ENCODE results near the gene MPPE1. TPM values are rescaled to one million over a fixed set of nuclear protein-coding genes. Genes with fewer than 3 reads are reported as not detected.
"Not testable (repeated sequence)": the region's sequence is repeated elsewhere in the genome, so short reads cannot be mapped to it uniquely, and the experiment has no call there.

The MPPE1 gene
- total and polyA plus RNA-seq, 9 donors, result 19.9 to 38.0 (median 25.5) TPM

DNA sequence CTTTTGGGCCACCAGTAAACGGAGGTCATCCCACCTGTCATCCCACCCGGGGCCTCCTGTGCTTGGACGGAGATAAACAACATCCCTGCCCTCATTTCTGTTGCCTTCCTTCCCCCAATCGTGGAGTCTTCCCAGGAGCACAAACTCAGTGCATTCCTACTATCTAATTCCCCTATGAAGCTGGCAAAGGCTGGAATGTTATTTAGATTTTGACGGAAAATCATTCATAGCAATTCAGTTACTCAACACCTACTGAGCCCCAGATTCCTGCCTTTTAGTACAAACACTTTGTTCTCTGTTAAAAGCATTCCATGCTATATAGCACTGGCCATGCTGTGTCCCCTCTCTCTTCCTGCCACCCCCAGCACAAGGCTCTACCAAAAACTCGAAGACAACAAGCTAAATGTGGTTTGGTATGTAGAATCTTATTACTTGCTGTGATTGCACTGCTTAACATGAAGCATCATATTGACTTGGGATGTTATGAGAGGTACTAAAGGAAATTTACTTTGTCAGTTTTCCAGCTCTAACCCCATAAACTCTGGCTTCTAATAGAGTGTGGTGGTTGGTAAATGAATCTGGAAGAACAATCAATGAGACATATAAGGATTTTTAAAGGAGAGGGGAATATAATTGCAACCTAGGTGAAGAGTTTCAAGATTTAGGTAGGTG is 40.9 kb upstream of the MPPE1 start:
- Histone ChIP-seq H3K4me1 (ENCODE audit: insufficient read depth) (no peaks in the 10 kb centered on the region), H3K9me3 (no peaks in the 10 kb centered on the region), H3K36me3 (no peaks in the 10 kb centered on the region), H3K27ac (no peak overlapping the region), H3K4me3 (no peak overlapping the region), H3K27me3 (no peaks in the 10 kb centered on the region)
- WGBS, 3 donors, result 34 to 50% (median 38%) methylated on average over 6 of the region's 6 CpGs
- intact Hi-C loops (cut with DNase I), result loop anchor here in 3 of 4 donors (5.0 to 10.0 kb wide), 2 partner anchors 33 to 86 kb away; partner anchors contain the start of gene IMPA2 (in 2 of the 3)
- TF ChIP-seq POLR2A (IDR thresholded peaks at IDR 0.05) (no peak), EP300 (IDR thresholded peaks at IDR 0.05) (no peak)
- TF ChIP-seq, protein P1, sequence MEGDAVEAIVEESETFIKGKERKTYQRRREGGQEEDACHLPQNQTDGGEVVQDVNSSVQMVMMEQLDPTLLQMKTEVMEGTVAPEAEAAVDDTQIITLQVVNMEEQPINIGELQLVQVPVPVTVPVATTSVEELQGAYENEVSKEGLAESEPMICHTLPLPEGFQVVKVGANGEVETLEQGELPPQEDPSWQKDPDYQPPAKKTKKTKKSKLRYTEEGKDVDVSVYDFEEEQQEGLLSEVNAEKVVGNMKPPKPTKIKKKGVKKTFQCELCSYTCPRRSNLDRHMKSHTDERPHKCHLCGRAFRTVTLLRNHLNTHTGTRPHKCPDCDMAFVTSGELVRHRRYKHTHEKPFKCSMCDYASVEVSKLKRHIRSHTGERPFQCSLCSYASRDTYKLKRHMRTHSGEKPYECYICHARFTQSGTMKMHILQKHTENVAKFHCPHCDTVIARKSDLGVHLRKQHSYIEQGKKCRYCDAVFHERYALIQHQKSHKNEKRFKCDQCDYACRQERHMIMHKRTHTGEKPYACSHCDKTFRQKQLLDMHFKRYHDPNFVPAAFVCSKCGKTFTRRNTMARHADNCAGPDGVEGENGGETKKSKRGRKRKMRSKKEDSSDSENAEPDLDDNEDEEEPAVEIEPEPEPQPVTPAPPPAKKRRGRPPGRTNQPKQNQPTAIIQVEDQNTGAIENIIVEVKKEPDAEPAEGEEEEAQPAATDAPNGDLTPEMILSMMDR (IDR thresholded peaks at IDR 0.05), result no peak
- DNase-seq, result no peak

DNA sequence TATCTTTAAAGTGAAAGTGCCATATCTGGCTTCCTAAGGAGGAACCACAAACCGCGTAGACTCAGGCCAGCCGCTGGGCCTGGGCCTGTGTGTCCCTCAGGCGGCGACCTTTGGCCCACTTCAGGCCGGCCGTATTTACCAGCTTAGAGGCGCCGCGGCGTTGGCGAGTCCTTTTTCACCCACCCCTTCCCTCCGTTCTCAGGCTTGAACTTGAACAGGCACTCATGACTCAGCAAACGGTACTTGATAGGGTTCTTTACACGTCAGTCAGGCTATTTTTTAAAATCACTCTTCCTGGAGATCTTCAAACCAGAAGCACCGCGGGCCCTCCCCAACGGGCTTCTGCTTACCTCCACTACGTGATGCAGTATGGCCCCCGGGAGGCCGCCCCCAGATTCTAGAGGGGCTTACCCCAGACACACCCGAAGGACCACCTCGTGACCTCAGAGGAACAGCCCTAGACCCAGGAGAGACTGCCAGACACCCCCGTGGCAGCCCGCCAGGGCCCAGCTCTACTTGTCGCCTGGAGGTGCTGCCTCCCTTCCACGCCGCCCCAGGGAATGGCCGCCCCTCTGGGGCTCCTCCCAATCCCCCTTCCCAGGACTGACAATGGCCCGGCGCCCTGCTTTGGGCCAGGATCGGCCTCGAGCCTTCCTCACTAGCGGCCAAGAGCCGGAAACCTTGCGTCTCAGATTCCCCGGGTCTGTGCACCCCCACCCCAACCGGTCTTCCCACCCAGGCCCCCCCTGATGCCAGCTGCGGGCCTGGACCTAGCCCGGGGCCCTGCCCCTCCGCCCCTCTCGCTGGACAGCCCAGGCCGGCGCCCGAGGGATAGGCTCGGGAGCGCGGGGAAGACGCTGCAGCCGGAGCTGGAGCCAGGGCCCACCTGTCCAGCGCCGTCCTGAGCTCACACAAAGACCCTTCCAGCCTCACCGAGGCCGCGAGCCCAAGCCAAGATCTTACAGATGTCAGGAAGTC is 39.4 kb upstream of the MPPE1 start:
- H3K4me1 ChIP-seq (ENCODE audit: insufficient read depth), result no peaks in the 10 kb centered on the region
- TF ChIP-seq, protein P1 (IDR thresholded peaks at IDR 0.05), result no peak
- TF ChIP-seq EP300 (IDR thresholded peaks at IDR 0.05), result peak; percentile 9
- TF ChIP-seq POLR2A (IDR thresholded peaks at IDR 0.05), result peak; percentile 72
- H3K27ac ChIP-seq, result peak overlapping the region; percentile 91 to 95
- peak overlapping the region; percentile 48 for H3K4me3 ChIP-seq
- 12 to 17% (median 15%) methylated on average over 43 to 55 of the region's 55 CpGs for WGBS, 3 donors
- intact Hi-C loops (cut with DNase I), result loop anchor here (2.0 to 10.0 kb wide), 3 partner anchors 33 to 87 kb away; partner anchors contain the start of gene IMPA2 (in 3 of the 4)
- H3K36me3 ChIP-seq, result no peaks in the 10 kb centered on the region
- peak; percentile 88 to 95 (median 92) for DNase-seq
- H3K27me3 ChIP-seq, result no peaks in the 10 kb centered on the region
- no peaks in the 10 kb centered on the region for H3K9me3 ChIP-seq

DNA sequence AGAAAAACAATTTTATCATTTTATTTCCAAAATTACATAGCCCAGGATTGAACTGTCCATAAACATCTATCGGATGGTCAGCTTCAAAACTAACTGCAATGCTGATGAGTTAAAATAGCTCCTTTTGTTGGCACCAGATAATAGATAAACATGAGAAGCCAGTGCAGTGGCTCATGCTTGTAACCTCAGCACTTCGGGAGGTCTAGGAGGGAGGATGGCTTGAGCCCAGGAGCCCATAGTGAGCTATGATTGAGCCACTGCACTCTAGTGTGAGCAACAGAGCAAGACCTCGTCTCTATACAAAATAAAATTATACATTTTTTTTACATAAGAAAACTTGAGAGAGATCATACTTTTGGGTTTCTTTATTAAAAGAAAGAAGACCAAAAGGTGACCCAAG is 38.6 kb upstream of the MPPE1 start:
- Histone ChIP-seq H3K36me3 (no peaks in the 10 kb centered on the region), H3K27me3 (no peaks in the 10 kb centered on the region), H3K9me3 (no peaks in the 10 kb centered on the region), H3K4me1 (ENCODE audit: insufficient read depth) (no peaks in the 10 kb centered on the region), H3K27ac (peak overlapping the region in 1 of 2 donors; percentile 91), H3K4me3 (peak overlapping the region; percentile 48)
- TF ChIP-seq, protein P1 (IDR thresholded peaks at IDR 0.05), result no peak
- TF ChIP-seq POLR2A (IDR thresholded peaks at IDR 0.05) (no peak), EP300 (IDR thresholded peaks at IDR 0.05) (no peak)
- WGBS, 3 donors, result 12 to 13% (median 12%) methylated on average over 3 of the region's 3 CpGs
- DNase-seq, result peak in 2 of 5 donors; percentile 35 to 39
- intact Hi-C loops (cut with DNase I), result loop anchor here (2.0 to 10.0 kb wide), 3 partner anchors 34 to 88 kb away; partner anchors contain the start of gene IMPA2 (in 3 of the 4)

DNA sequence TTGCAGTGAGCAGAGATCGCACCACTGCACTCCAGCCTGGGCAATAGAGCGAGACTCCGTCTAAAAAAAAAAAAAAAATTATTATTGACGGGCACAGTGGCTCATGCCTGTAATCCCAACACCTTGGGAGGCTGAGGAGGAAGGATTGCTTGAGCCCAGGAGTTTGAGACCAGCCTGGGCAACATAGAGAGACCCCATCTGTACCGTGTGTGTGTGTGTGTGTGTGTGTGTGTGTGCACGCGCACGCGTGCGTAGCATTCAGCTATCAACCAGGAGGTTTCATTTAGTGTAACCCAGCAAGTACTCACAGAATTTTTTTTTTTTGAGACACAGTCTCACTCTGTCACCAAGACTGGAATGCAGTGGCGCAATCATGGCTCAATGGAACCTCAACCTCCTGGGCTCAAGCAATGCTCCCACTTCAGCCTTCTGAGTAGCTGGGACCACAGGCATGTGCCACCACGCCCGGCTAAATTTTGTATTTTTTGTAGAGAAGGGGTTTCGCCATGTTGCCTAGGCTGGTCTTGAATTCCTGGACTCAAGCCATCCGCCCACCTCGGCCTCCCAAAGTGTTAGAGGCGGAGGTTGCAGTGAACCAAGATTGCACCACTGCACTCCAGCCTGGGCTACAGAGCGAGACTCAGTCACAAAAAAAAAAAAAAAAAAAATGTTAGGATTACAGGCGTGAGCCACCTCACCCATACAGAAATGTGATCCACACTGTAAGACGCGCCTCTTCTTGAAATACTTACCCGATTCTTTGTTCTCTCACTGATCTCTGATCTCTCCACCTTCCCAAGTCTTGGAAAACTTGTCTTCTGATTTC is 37.9 kb upstream of the MPPE1 start:
- not testable (repeated sequence) for H3K9me3 ChIP-seq; H3K4me1 ChIP-seq (ENCODE audit: insufficient read depth); H3K36me3 ChIP-seq; H3K4me3 ChIP-seq; H3K27me3 ChIP-seq
- peak in 2 of 5 donors; percentile 20 to 36 for DNase-seq
- H3K27ac ChIP-seq, result peak overlapping the region in 1 of 2 donors; percentile 91
- 82 to 88% (median 88%) methylated on average over 22 of the region's 22 CpGs for WGBS, 3 donors
- intact Hi-C loops (cut with DNase I), result loop anchor here (2.0 to 10.0 kb wide), 3 partner anchors 35 to 89 kb away; partner anchors contain the start of gene IMPA2 (in 3 of the 4)
